Neural progenitor cell (in vitro differentiated cells): ENCODE measurements around the gene CIB1. TPM values are rescaled to one million over a fixed set of nuclear protein-coding genes. Genes with fewer than 3 reads are reported as not detected.

Experiments
- DNase-seq: peaks from one replicate; pipeline ENCODE4 v3.0.0-alpha.2; 2016; ENCODE audit warnings: low spot score
- H2AFZ ChIP-seq: fragments of 200-600 bp; sonication (generic); replicated peaks from 2 replicates; pipeline ENCODE4 v1.6.1; 2016; ENCODE audit warnings: antibody characterized with exemption
- H3F3A ChIP-seq: fragments of 200-600 bp; sonication (generic); 2 replicates; pipeline ENCODE4 v1.6.1; 2016; ENCODE audit warnings: antibody characterized with exemption, low read depth
- H3K27ac ChIP-seq: fragments of 200-600 bp; sonication (generic); 2 replicates; pipeline ENCODE4 v1.5.1; 2016; ENCODE audit warnings: mild to moderate bottlenecking
- H3K27me3 ChIP-seq: fragments of 200-600 bp; sonication (generic); 2 replicates; pipeline ENCODE4 v1.6.1; 2016; ENCODE audit warnings: mild to moderate bottlenecking, moderate library complexity
- H3K36me3 ChIP-seq: fragments of 200-600 bp; sonication (generic); 2 replicates; pipeline ENCODE4 v1.5.1; 2016
- H3K4me1 ChIP-seq: fragments of 200-600 bp; sonication (generic); 2 replicates; pipeline ENCODE4 v1.6.1; 2016; ENCODE audit warnings: mixed run types
- H3K4me2 ChIP-seq: fragments of 200-600 bp; sonication (generic); 2 replicates; pipeline ENCODE4 v1.6.1; 2016
- H3K4me3 ChIP-seq: fragments of 200-600 bp; sonication (generic); 2 replicates; pipeline ENCODE4 v1.5.1; 2016
- H3K79me2 ChIP-seq: fragments of 200-600 bp; sonication (generic); 2 replicates; pipeline ENCODE4 v1.6.1; 2016; ENCODE audit warnings: low read depth
- H3K9ac ChIP-seq: fragments of 200-600 bp; sonication (generic); 2 replicates; pipeline ENCODE4 v1.6.1; 2016
- H3K9me3 ChIP-seq: fragments of 200-600 bp; sonication (generic); 2 replicates; pipeline ENCODE4 v1.5.1; 2016; ENCODE audit warnings: low read depth
- H4K20me1 ChIP-seq: fragments of 200-600 bp; sonication (generic); 2 replicates; pipeline ENCODE4 v1.6.1; 2016; ENCODE audit warnings: low read depth
- H3K27ac Mint-ChIP-seq: 3 replicates; pipeline ENCODE4 v1.8.0; 2021; ENCODE audit warnings: mixed read lengths
- H3K27me3 Mint-ChIP-seq: 2 replicates; pipeline ENCODE4 v1.8.0; 2022; ENCODE audit warnings: low read depth, mild to moderate bottlenecking, inconsistent platforms, moderate library complexity, mixed read lengths; ENCODE audit not compliant: insufficient read depth
- H3K36me3 Mint-ChIP-seq: 3 replicates; pipeline ENCODE4 v1.8.0; 2021; ENCODE audit warnings: mixed read lengths
- H3K4me1 Mint-ChIP-seq: 3 replicates; pipeline ENCODE4 v1.8.0; 2021; ENCODE audit warnings: mixed read lengths
- H3K4me3 Mint-ChIP-seq: 3 replicates; pipeline ENCODE4 v1.8.0; 2021; ENCODE audit warnings: mild to moderate bottlenecking, moderate library complexity, mixed read lengths
- H3K9me3 Mint-ChIP-seq: 3 replicates; pipeline ENCODE4 v1.8.0; 2020; ENCODE audit warnings: mixed read lengths
- EZH2 ChIP-seq: fragments of 200-600 bp; sonication (generic); IDR thresholded peaks from 2 replicates; pipeline ENCODE4 v1.6.1; 2017; ENCODE audit warnings: antibody characterized with exemption, mild to moderate bottlenecking, moderate library complexity
- EZH2phosphoT487 ChIP-seq: fragments of 200-600 bp; sonication (generic); IDR thresholded peaks from 2 replicates; pipeline ENCODE4 v1.6.1; 2017; ENCODE audit warnings: antibody characterized with exemption
- total RNA-seq: library from RNA; depleted of rRNA; stranded (reverse); fragments of >200 nt; gene quantifications from 2 replicates; pipeline ENCODE4 v1.2.3, GENCODE V29; 2015; ENCODE audit warnings: low replicate concordance
- TF ChIP-seq, protein P1 (sequence below): fragments of 200-600 bp; sonication (generic); IDR thresholded peaks from 2 replicates; pipeline ENCODE4 v1.5.1; 2017; ENCODE audit warnings: antibody characterized with exemption, mild to moderate bottlenecking

Gene CIB1
- total RNA-seq, 1 donor from 2014 or later: 5.2 TPM

GRCh38 chr15:90191794-90192509 lies 41.8 kb downstream of the CIB1 start:
- Histone ChIP-seq H3K4me3 (no peak overlapping the region), H3F3A (peaks cover 8% of the 10 kb centered on the region), H3K4me2 (no peak overlapping the region), H3K9ac (no peak overlapping the region), H3K9me3 (no peaks in the 10 kb centered on the region), H3K4me1 (peaks cover 9% of the 10 kb centered on the region), H4K20me1 (no peaks in the 10 kb centered on the region), H2AFZ (no peak overlapping the region), H3K36me3 (no peaks in the 10 kb centered on the region), H3K27ac (no peak overlapping the region), H3K79me2 (no peaks in the 10 kb centered on the region), H3K27me3 (no peaks in the 10 kb centered on the region)
- DNase-seq: no peak
- Mint-ChIP-seq H3K36me3 (peaks cover 2% of the 10 kb centered on the region), H3K9me3 (no peaks in the 10 kb centered on the region), H3K4me1 (peaks cover 16% of the 10 kb centered on the region), H3K27me3 (peaks cover 2% of the 10 kb centered on the region), H3K27ac (no peak overlapping the region), H3K4me3 (no peak overlapping the region)
- TF ChIP-seq EZH2 (no peak), EZH2phosphoT487 (no peak)
- TF ChIP-seq, protein P1, sequence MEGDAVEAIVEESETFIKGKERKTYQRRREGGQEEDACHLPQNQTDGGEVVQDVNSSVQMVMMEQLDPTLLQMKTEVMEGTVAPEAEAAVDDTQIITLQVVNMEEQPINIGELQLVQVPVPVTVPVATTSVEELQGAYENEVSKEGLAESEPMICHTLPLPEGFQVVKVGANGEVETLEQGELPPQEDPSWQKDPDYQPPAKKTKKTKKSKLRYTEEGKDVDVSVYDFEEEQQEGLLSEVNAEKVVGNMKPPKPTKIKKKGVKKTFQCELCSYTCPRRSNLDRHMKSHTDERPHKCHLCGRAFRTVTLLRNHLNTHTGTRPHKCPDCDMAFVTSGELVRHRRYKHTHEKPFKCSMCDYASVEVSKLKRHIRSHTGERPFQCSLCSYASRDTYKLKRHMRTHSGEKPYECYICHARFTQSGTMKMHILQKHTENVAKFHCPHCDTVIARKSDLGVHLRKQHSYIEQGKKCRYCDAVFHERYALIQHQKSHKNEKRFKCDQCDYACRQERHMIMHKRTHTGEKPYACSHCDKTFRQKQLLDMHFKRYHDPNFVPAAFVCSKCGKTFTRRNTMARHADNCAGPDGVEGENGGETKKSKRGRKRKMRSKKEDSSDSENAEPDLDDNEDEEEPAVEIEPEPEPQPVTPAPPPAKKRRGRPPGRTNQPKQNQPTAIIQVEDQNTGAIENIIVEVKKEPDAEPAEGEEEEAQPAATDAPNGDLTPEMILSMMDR: no peak

GRCh38 chr15:90191344-90191687 lies 42.4 kb downstream of the CIB1 start:
- peaks cover 2% of the 10 kb centered on the region for H3K36me3 Mint-ChIP-seq
- Histone ChIP-seq H3K27ac (no peak overlapping the region), H3K4me2 (no peak overlapping the region)

DNA sequence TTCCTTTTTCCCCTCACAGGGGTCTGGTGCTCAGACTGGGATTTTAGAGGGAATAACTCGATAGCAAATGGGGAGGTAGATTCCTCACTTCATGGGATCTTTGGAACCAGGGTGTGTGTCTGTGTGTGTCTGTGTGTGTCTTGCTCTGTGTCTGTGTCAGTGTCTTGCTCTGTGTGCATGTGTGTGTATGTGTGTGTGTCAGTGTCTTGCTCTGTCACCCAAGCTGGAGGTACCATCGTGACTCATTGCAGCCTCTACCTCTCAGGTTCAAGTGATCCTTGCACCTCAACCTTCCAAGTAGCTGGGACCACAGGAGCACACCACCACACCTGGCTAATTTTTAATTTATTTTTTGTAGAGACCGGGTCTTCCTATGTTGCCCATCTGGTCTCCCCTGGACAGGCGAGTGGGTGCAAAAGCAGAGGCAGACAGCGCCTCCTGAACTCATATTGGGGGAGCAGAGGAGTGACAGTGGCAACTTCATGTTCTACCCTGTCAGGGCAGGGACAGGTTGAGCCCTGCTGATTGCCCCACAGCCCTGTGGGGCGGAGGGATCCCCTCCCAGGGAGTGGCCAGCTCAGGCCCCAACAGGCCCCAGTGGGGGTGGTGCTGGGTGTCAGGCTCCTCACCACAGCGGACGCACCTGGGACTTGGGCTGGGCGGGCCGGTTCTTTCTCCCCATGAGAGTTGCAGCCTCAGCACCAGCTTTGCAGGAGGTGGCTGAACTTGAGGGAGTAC lies 43.0 kb downstream of the CIB1 start:
- TF ChIP-seq EZH2phosphoT487 (no peak), EZH2 (no peak)
- TF ChIP-seq, protein P1: no peak
- no peak for DNase-seq
- Histone ChIP-seq H3K9ac (no peak overlapping the region), H3K79me2 (no peaks in the 10 kb centered on the region), H3K27me3 (no peaks in the 10 kb centered on the region), H3K9me3 (no peaks in the 10 kb centered on the region), H3K36me3 (no peaks in the 10 kb centered on the region), H3K4me1 (peaks cover 9% of the 10 kb centered on the region), H3K4me3 (no peak overlapping the region), H4K20me1 (no peaks in the 10 kb centered on the region), H2AFZ (no peak overlapping the region), H3K27ac (no peak overlapping the region), H3F3A (peaks cover 12% of the 10 kb centered on the region), H3K4me2 (no peak overlapping the region)
- H3K4me1 Mint-ChIP-seq: peaks cover 17% of the 10 kb centered on the region
- no peak overlapping the region for H3K4me3 Mint-ChIP-seq
- peak overlapping the region; percentile 33 for H3K27ac Mint-ChIP-seq
- H3K27me3 Mint-ChIP-seq: peaks cover 2% of the 10 kb centered on the region
- H3K9me3 Mint-ChIP-seq: no peaks in the 10 kb centered on the region
- H3K36me3 Mint-ChIP-seq: peaks cover 2% of the 10 kb centered on the region

More at GRCh38 chr15:90191344-90191687, 42.4 kb downstream of the CIB1 start:
- Mint-ChIP-seq H3K9me3 (no peaks in the 10 kb centered on the region), H3K27me3 (peaks cover 2% of the 10 kb centered on the region), H3K4me1 (peaks cover 17% of the 10 kb centered on the region), H3K4me3 (no peak overlapping the region), H3K27ac (no peak overlapping the region)
- no peaks in the 10 kb centered on the region for H3K9me3 ChIP-seq
- H3K4me1 ChIP-seq: peaks cover 9% of the 10 kb centered on the region
- H3K27me3 ChIP-seq: no peaks in the 10 kb centered on the region
- H3K9ac ChIP-seq: no peak overlapping the region
- no peaks in the 10 kb centered on the region for H4K20me1 ChIP-seq
- TF ChIP-seq EZH2 (no peak), EZH2phosphoT487 (no peak)
- TF ChIP-seq, protein P1: no peak
- H3F3A ChIP-seq: peaks cover 9% of the 10 kb centered on the region
- no peaks in the 10 kb centered on the region for H3K36me3 ChIP-seq
- DNase-seq: no peak
- H2AFZ ChIP-seq: no peak overlapping the region
- H3K79me2 ChIP-seq: no peaks in the 10 kb centered on the region
- no peak overlapping the region for H3K4me3 ChIP-seq
